Large intestine (tissue), 3 donors: ENCODE data around the gene CRAT. TPM values are rescaled to one million over a fixed set of nuclear protein-coding genes. Genes with fewer than 3 reads are reported as not detected.

Experiments used
- DNase-seq, 2 donors: peaks; one replicate each; pipeline versions ENCODE4 v3.0.0 to v3.0.0-alpha.2; 2013
- H3K27ac ChIP-seq: one replicate; pipeline ENCODE4 v1.5.1; 2013; ENCODE audit warnings: low read length
- H3K27me3 ChIP-seq: 2 replicates; pipeline ENCODE4 v1.6.1; 2013; ENCODE audit warnings: low read length; ENCODE audit not compliant: control insufficient read depth, insufficient read depth
- H3K36me3 ChIP-seq: 2 replicates; pipeline ENCODE4 v1.6.1; 2013; ENCODE audit warnings: low read length; ENCODE audit not compliant: control insufficient read depth, insufficient read depth
- H3K4me1 ChIP-seq: one replicate; pipeline ENCODE4 v1.6.1; 2013; ENCODE audit warnings: low read length; ENCODE audit not compliant: control insufficient read depth, insufficient read depth
- H3K4me3 ChIP-seq: one replicate; pipeline ENCODE4 v1.5.1; 2013; ENCODE audit warnings: low read length
- H3K9me3 ChIP-seq: one replicate; pipeline ENCODE4 v1.6.1; 2013; ENCODE audit warnings: mild to moderate bottlenecking, low read depth, low read length, moderate library complexity; ENCODE audit not compliant: control insufficient read depth
- WGBS: methylation state at CpG from one replicate; pipeline ENCODE4 v1.1.5; 2013; ENCODE audit warnings: low lambda C conversion rate; ENCODE audit not compliant: insufficient coverage; 5-methylcytosine and 5-hydroxymethylcytosine counted together
- polyA plus RNA-seq: library from polyadenylated mRNA; unstranded; fragments of 120-200 nt; gene quantifications from one replicate; pipeline ENCODE4 v1.2.1, GENCODE V29; 2013

The CRAT gene
- polyA plus RNA-seq, 1 donor: 84.3 TPM

GRCh38 chr9:129102095-129102525 lies 8.5 kb downstream of the CRAT start:
- H3K36me3 ChIP-seq: peaks cover 37% of the 10 kb centered on the region
- no CpG with 5 or more reads among the region's 13 CpGs for WGBS
- H3K27ac ChIP-seq: no peak overlapping the region
- no peak overlapping the region for H3K4me3 ChIP-seq
- peaks cover 6% of the 10 kb centered on the region for H3K4me1 ChIP-seq
- no peak for DNase-seq
- H3K9me3 ChIP-seq: no peaks in the 10 kb centered on the region
- H3K27me3 ChIP-seq: no peaks in the 10 kb centered on the region

DNA sequence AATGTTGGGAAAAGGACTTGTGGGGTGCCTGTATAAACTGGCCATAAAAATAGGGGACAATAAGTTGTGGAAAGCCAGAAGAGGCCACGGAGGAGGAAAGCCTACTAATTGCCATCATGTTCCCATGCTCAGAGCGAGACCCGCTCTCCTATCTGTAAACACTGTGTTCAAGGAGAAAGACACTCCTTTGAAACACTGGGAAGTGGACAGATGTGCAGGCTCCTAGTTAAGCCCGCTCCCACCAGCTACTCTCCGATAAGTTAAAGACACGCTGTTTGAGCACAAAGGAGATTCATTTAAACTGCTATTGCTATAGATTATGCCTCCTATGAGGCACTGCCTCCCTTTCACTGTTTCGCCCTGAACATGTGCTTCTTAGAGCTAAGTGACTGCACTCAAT lies 9.3 kb downstream of the CRAT start:
- no peaks in the 10 kb centered on the region for H3K9me3 ChIP-seq
- H3K4me1 ChIP-seq: no peaks in the 10 kb centered on the region
- H3K4me3 ChIP-seq: no peak overlapping the region
- no peak for DNase-seq
- no CpG with 5 or more reads among the region's 7 CpGs for WGBS
- H3K27ac ChIP-seq: no peak overlapping the region
- H3K36me3 ChIP-seq: peaks cover 38% of the 10 kb centered on the region
- no peaks in the 10 kb centered on the region for H3K27me3 ChIP-seq

GRCh38 chr9:129100383-129101169 lies 10.0 kb downstream of the CRAT start:
- Histone ChIP-seq H3K4me1 (no peaks in the 10 kb centered on the region), H3K27ac (no peak overlapping the region), H3K36me3 (peaks cover 41% of the 10 kb centered on the region), H3K4me3 (no peak overlapping the region), H3K27me3 (no peaks in the 10 kb centered on the region), H3K9me3 (no peaks in the 10 kb centered on the region)
- no CpG with 5 or more reads among the region's 28 CpGs for WGBS
- DNase-seq: no peak

- H3K4me3 ChIP-seq: no peak overlapping the region
- peaks cover 49% of the 10 kb centered on the region for H3K36me3 ChIP-seq
- no peak overlapping the region for H3K27ac ChIP-seq
- H3K4me1 ChIP-seq: no peaks in the 10 kb centered on the region
- no peak for DNase-seq
- H3K9me3 ChIP-seq: no peaks in the 10 kb centered on the region
- no CpG with 5 or more reads among the region's 11 CpGs for WGBS
- H3K27me3 ChIP-seq: no peaks in the 10 kb centered on the region
Observed at GRCh38 chr9:129098328-129098727, 12.3 kb downstream of the CRAT start.

- WGBS: no CpG with 5 or more reads among the region's 16 CpGs
- Histone ChIP-seq H3K27ac (no peak overlapping the region), H3K4me3 (no peak overlapping the region), H3K4me1 (no peaks in the 10 kb centered on the region), H3K27me3 (no peaks in the 10 kb centered on the region), H3K9me3 (no peaks in the 10 kb centered on the region), H3K36me3 (peaks cover 47% of the 10 kb centered on the region)
- no peak for DNase-seq
Observed at GRCh38 chr9:129097671-129098306, 12.8 kb downstream of the CRAT start.

DNA sequence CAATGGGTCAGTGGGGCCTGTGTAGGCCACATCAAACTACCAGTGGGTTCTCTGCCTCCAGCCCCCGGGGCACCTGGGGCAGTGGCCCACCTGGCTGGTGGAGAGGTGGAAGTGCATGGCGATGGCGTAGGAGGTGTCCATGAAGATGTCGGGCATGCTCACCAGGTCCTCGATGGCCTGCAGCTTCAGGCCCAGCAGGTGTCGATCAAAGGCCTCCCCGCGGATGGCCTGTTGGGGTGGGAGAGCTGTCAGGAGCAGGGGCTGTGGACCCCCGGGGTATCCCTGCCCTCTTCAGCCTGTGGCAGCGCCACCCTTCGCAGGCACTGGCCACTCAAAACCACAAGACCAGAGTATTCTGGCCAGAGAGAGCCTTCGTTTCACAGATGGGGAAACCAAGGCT lies 14.7 kb downstream of the CRAT start:
- WGBS: no CpG with 5 or more reads among the region's 12 CpGs
- Histone ChIP-seq H3K4me1 (no peaks in the 10 kb centered on the region), H3K27me3 (no peaks in the 10 kb centered on the region), H3K4me3 (no peak overlapping the region), H3K9me3 (no peaks in the 10 kb centered on the region), H3K36me3 (peaks cover 43% of the 10 kb centered on the region), H3K27ac (no peak overlapping the region)
- no peak for DNase-seq

GRCh38 chr9:129095170-129095667 lies 15.4 kb downstream of the CRAT start:
- H3K9me3 ChIP-seq: no peaks in the 10 kb centered on the region
- WGBS: no CpG with 5 or more reads among the region's 21 CpGs
- no peak overlapping the region for H3K27ac ChIP-seq
- peaks cover 45% of the 10 kb centered on the region for H3K36me3 ChIP-seq
- H3K27me3 ChIP-seq: no peaks in the 10 kb centered on the region
- DNase-seq: no peak
- H3K4me3 ChIP-seq: no peak overlapping the region
- H3K4me1 ChIP-seq: no peaks in the 10 kb centered on the region

GRCh38 chr9:129094387-129095169 lies 16.0 kb downstream of the CRAT start:
- Histone ChIP-seq H3K4me3 (no peak overlapping the region), H3K36me3 (peaks cover 46% of the 10 kb centered on the region), H3K27ac (no peak overlapping the region), H3K4me1 (no peaks in the 10 kb centered on the region), H3K27me3 (no peaks in the 10 kb centered on the region), H3K9me3 (no peaks in the 10 kb centered on the region)
- no CpG with 5 or more reads among the region's 13 CpGs for WGBS
- no peak for DNase-seq

GRCh38 chr9:129093602-129094386 lies 16.8 kb downstream of the CRAT start:
- WGBS: no CpG with 5 or more reads among the region's 20 CpGs
- Histone ChIP-seq H3K4me1 (no peaks in the 10 kb centered on the region), H3K9me3 (no peaks in the 10 kb centered on the region), H3K36me3 (peaks cover 53% of the 10 kb centered on the region), H3K27ac (no peak overlapping the region), H3K27me3 (no peaks in the 10 kb centered on the region), H3K4me3 (no peak overlapping the region)
- DNase-seq: no peak

DNA sequence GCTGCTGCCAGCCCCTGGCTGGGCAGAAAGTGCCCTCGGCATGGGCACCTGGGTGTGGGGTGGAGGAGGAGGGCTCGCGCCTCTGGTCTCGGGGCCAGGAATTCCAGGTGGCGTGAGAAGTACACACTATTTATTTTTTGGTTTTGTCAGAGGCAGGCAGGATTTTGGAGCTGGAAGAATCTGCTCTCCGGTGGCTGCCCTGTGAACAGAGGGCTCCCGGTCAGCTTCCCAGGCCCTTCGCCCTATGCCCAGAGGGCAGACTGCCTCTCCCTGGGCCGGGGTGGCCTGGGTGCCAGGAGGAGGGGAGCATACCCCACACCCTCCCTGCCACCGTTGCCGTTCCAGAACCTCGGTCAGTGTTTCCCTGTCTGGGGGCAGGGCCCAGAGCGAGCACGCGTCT lies 21.3 kb downstream of the CRAT start:
- Histone ChIP-seq H3K36me3 (peaks cover 54% of the 10 kb centered on the region), H3K27me3 (no peaks in the 10 kb centered on the region), H3K27ac (no peak overlapping the region), H3K9me3 (no peaks in the 10 kb centered on the region), H3K4me1 (no peaks in the 10 kb centered on the region), H3K4me3 (no peak overlapping the region)
- WGBS: no CpG with 5 or more reads among the region's 15 CpGs
- DNase-seq: no peak
